Left lung (tissue), 10 donors: ENCODE data around the gene ATRNL1. TPM values are rescaled to one million over a fixed set of nuclear protein-coding genes. Genes with fewer than 3 reads are reported as not detected.

Experiments
- ATAC-seq: fragments of 200-7000 bp; cut with Tn5 transposase; one replicate; pipeline ENCODE4 v1.9.1; 2020; ENCODE audit warnings: moderate library complexity
- DNase-seq, 4 donors: peaks; one replicate each; pipeline ENCODE4 v3.0.0-alpha.2; 2013 to 2020
- H3K27ac ChIP-seq, 2 donors: fragments of 200-600 bp; sonication (generic) in 1 of 2; one replicate each; pipeline versions ENCODE4 v1.5.0 to v1.8.0; 2020 to 2021
- H3K27me3 ChIP-seq, 2 donors: fragments of 200-600 bp; sonication (generic) in 1 of 2; one replicate each; pipeline versions ENCODE4 v1.5.0 to v1.8.0; 2020 to 2021
- H3K36me3 ChIP-seq, 2 donors: fragments of 200-600 bp; sonication (generic) in 1 of 2; one replicate each; pipeline versions ENCODE4 v1.5.0 to v1.8.0; 2020 to 2021
- H3K4me1 ChIP-seq, 2 donors: fragments of 200-600 bp; one replicate each; pipeline ENCODE4 v1.8.0; 2021
- H3K4me3 ChIP-seq, 2 donors: fragments of 200-600 bp; sonication (generic) in 1 of 2; one replicate each; pipeline versions ENCODE4 v1.5.0 to v1.8.0; 2020 to 2021; ENCODE audit warnings: mild to moderate bottlenecking in 1 of 2
- H3K9me3 ChIP-seq, 2 donors: fragments of 200-600 bp; sonication (generic) in 1 of 2; one replicate each; pipeline versions ENCODE4 v1.5.0 to v1.8.0; 2020 to 2021
- intact Hi-C, 2 donors: fragments of 100-400 bp; cut with DNase I; formaldehyde crosslinking; loops; one replicate each; pipeline versions ENCODE4 v1.11.2 to v1.14.2; 2022
- polyA plus RNA-seq, 6 donors: library from polyadenylated mRNA; unstranded; fragments of 120-200 nt; gene quantifications; one replicate each; pipeline ENCODE4 v1.2.1, GENCODE V29; 2013; ENCODE audit not compliant: insufficient read length in 6 of 6
- total RNA-seq, 2 donors: library from RNA; stranded (reverse); fragmentation: NEBNext Ultra II Directional; extraction: Animal tissue kit (Norgen Biotek cat#: 25700); gene quantifications; one replicate each; pipeline ENCODE4 v1.2.1, GENCODE V29; 2021
- TF ChIP-seq, protein P1 (sequence below), 2 donors: fragments of 200-600 bp; sonication (generic) in 1 of 2; IDR thresholded peaks; one replicate each; pipeline versions ENCODE4 v1.5.0 to v1.8.0; 2021; ENCODE audit warnings: antibody characterized with exemption in 2 of 2
- donor health status: DM: no; HTN: yes; CAD: no.
- donor health status: DM: no; HTN: no; CAD: no.

The ATRNL1 gene
- total and polyA plus RNA-seq, 8 donors: 0.26 to 6.7 (median 5.1) TPM

DNA sequence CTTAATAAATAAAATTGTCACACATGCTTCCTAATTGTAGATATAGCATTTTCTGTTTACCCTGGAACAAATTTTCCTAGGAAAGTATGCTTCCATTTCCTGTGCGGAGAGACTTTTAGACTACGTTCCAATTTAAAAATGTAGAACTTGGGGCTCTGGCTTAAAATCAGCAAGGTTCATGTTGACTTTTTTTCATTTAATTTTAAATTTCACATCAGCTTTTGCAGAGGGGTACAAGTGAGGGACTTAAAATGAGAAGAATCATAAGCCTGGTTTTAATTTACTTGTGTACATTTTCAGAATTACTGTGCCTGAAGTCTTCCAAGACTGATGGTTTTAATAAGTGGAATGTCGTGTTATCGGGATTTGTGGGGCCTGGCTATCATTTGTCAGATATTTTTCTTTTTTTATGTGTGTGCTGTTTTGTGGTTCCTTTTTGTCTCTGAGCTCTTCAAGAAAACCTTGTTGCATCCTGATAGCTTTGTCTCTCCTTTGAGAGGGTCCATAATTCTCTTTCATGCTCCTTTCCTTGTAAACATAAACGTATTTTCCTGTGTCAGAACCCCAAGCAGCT lies 8.8 kb upstream of the ATRNL1 start:
- TF ChIP-seq, protein P1, sequence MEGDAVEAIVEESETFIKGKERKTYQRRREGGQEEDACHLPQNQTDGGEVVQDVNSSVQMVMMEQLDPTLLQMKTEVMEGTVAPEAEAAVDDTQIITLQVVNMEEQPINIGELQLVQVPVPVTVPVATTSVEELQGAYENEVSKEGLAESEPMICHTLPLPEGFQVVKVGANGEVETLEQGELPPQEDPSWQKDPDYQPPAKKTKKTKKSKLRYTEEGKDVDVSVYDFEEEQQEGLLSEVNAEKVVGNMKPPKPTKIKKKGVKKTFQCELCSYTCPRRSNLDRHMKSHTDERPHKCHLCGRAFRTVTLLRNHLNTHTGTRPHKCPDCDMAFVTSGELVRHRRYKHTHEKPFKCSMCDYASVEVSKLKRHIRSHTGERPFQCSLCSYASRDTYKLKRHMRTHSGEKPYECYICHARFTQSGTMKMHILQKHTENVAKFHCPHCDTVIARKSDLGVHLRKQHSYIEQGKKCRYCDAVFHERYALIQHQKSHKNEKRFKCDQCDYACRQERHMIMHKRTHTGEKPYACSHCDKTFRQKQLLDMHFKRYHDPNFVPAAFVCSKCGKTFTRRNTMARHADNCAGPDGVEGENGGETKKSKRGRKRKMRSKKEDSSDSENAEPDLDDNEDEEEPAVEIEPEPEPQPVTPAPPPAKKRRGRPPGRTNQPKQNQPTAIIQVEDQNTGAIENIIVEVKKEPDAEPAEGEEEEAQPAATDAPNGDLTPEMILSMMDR (IDR thresholded peaks at IDR 0.05): no peak

DNA sequence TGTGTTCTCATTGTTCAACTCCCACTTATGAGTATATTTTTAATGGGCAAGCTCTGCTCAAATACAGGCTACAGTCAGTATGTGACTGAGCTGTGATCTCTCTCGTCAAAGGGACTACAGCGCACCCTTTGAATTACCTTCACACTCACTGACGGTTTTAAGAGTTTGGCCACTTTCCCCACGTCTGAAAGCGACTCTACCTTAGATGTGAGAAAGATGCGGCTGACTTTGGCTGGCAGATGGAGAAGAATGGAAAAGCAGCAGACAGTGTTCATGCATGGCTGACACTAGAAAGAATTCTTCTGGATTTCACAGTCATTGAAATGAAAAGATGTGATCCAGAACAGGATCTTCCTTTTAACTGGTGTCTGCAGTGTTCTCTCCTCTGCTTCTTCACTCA lies 2.0 kb upstream of the ATRNL1 start:
- Histone ChIP-seq H3K4me1 (peaks cover 5 to 20% of the 10 kb centered on the region in 2 donors), H3K27ac (no peak overlapping the region), H3K4me3 (no peak overlapping the region), H3K36me3 (no peaks in the 10 kb centered on the region), H3K27me3 (peaks cover 39 to 71% of the 10 kb centered on the region in 2 donors), H3K9me3 (peaks cover 0 to 7% of the 10 kb centered on the region in 2 donors)
- intact Hi-C loops: no loop called here
- ATAC-seq (no peak), DNase-seq (no peak)
- TF ChIP-seq, protein P1 (IDR thresholded peaks at IDR 0.05): no peak

More for the DNA sequence above, 8.8 kb upstream of the ATRNL1 start:
- H3K27ac ChIP-seq: no peak overlapping the region
- no peaks in the 10 kb centered on the region for H3K36me3 ChIP-seq
- DNase-seq (no peak), ATAC-seq (no peak)
- peaks cover 0 to 9% of the 10 kb centered on the region in 2 donors for H3K27me3 ChIP-seq
- H3K4me1 ChIP-seq: no peaks in the 10 kb centered on the region
- H3K9me3 ChIP-seq: peaks cover 0 to 7% of the 10 kb centered on the region in 2 donors
- no peak overlapping the region for H3K4me3 ChIP-seq
- intact Hi-C loops: no loop called here

DNA sequence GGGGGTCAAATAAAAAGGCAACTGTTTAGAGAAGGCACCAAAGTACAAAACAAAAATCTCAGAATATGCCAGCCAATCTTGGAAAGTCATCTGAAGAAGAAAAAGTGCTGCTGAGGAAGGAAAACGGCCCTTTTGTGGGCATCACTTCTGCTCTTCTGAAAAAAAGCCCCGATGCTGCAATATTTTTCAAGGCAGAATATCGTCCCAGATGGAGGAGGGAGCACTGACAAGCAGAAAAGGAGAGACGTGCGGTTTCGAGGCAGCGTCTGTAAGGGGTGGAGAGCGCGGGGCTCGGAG lies 959 bp upstream of the ATRNL1 start:
- H3K27ac ChIP-seq: no peak overlapping the region
- DNase-seq (no peak), ATAC-seq (peak; percentile 16)
- H3K36me3 ChIP-seq: no peaks in the 10 kb centered on the region
- intact Hi-C loops: no loop called here
- H3K4me3 ChIP-seq: peak overlapping the region; percentile 44 to 47
- H3K27me3 ChIP-seq: peaks cover 41 to 76% of the 10 kb centered on the region in 2 donors
- peaks cover 5 to 20% of the 10 kb centered on the region in 2 donors for H3K4me1 ChIP-seq
- peaks cover 0 to 4% of the 10 kb centered on the region in 2 donors for H3K9me3 ChIP-seq
- TF ChIP-seq, protein P1 (IDR thresholded peaks at IDR 0.05): no peak

DNA sequence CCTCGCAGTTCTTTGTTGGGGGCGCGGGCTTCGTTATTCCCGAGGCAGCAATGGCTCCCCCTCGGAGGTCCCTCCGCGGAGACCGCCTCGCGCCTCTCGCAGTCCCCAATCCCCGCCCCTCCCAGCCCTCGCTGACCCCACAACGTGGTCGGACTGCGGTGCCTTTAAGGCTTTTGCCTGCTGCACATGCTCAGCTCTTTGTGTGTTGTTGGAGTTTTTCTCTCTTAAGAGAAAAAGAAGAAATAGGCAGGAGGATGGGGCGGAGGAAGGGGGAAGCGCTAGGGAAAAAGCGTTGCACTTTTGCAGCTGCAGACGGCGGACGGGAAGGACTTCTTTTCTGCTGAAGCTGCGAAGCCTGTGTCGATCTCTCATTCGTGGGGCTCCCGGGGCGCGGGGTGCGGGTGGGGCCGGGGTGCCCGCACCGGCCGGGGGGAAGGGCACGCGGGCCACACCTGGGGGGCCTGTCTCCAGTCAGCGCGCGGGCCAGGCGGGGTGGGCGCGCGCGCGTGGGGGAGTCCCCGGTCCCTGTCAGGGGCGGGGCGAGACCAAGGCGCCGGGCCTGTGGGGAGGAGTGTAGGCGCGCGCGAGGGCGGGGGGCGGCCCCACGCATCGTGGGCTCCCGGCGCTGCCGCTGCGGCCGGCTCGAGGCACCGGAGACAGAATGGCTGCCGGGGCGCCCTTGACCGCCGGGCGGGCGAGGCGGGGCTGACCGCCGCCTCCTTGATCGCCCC lies 445 bp upstream of the ATRNL1 start:
- Histone ChIP-seq H3K4me1 (peaks cover 5 to 20% of the 10 kb centered on the region in 2 donors), H3K9me3 (no peaks in the 10 kb centered on the region), H3K36me3 (no peaks in the 10 kb centered on the region), H3K4me3 (peak overlapping the region; percentile 44 to 47), H3K27ac (no peak overlapping the region), H3K27me3 (peaks cover 41 to 79% of the 10 kb centered on the region in 2 donors)
- DNase-seq: peak in 3 of 4 donors; percentile 66 to 78 (median 71)
- intact Hi-C loops: no loop called here
- peak; percentile 66 for ATAC-seq
- TF ChIP-seq, protein P1 (IDR thresholded peaks at IDR 0.05): no peak

DNA sequence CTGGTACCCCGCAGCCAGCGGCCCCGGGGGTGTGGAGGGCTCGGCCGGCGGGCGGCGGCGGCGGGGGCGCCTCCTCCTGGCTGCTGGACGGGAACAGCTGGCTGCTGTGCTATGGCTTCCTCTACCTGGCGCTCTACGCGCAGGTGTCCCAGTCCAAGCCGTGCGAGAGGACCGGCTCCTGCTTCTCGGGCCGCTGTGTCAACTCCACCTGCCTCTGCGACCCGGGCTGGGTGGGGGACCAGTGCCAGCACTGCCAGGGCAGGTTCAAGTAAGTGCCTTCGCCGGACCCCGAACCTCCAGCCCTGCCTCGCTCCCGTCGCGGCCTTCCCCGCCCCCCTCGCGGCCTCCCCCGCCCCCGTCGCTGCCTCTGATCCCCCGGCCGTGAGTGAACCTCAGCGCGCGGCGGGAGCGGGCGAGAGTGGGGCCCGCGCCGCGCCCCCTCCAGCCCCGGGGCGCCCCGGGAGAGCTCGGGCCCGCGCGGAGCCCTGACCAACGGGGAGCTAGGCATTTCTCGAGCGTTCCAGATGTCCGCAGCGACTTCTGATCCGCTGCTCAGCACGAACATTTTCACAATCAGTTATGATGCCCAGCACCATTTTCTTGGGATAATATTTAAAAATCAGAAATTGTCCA lies 727 bp downstream of the ATRNL1 start:
- Histone ChIP-seq H3K27ac (no peak overlapping the region), H3K9me3 (no peaks in the 10 kb centered on the region), H3K4me3 (peak overlapping the region; percentile 44 to 47), H3K27me3 (peaks cover 41 to 74% of the 10 kb centered on the region in 2 donors), H3K4me1 (peaks cover 5 to 20% of the 10 kb centered on the region in 2 donors), H3K36me3 (no peaks in the 10 kb centered on the region)
- intact Hi-C loops: no loop called here
- DNase-seq (peak in 3 of 4 donors; percentile 6 to 62 (median 26)), ATAC-seq (peak; percentile 69)
- TF ChIP-seq, protein P1 (IDR thresholded peaks at IDR 0.05): no peak
